Endothelial cell (in vitro differentiated cells): Measurements from ENCODE around the gene CLPTM1L. TPM values are rescaled to one million over a fixed set of nuclear protein-coding genes. Genes with fewer than 3 reads are reported as not detected.

Source experiments
- DNase-seq: peaks from one replicate; pipeline ENCODE4 v3.0.0; 2021; ENCODE audit warnings: low spot score
- H3K27ac Mint-ChIP-seq: one replicate; pipeline ENCODE4 v1.8.0; 2021; ENCODE audit warnings: mixed read lengths, inconsistent platforms; ENCODE audit not compliant: unreplicated experiment
- H3K27me3 Mint-ChIP-seq: one replicate; pipeline ENCODE4 v1.8.0; 2021; ENCODE audit warnings: mild to moderate bottlenecking, moderate library complexity, mixed read lengths, inconsistent platforms; ENCODE audit not compliant: unreplicated experiment
- H3K36me3 Mint-ChIP-seq: one replicate; pipeline ENCODE4 v1.8.0; 2021; ENCODE audit warnings: mild to moderate bottlenecking, low read depth, mixed read lengths, inconsistent platforms; ENCODE audit not compliant: unreplicated experiment
- H3K4me1 Mint-ChIP-seq: one replicate; pipeline ENCODE4 v1.8.0; 2021; ENCODE audit warnings: mild to moderate bottlenecking, mixed read lengths, inconsistent platforms; ENCODE audit not compliant: unreplicated experiment
- H3K4me3 Mint-ChIP-seq: one replicate; pipeline ENCODE4 v1.8.0; 2021; ENCODE audit warnings: mild to moderate bottlenecking, mixed read lengths, inconsistent platforms; ENCODE audit not compliant: unreplicated experiment
- H3K9me3 Mint-ChIP-seq: one replicate; pipeline ENCODE4 v1.8.0; 2021; ENCODE audit warnings: mixed read lengths, inconsistent platforms; ENCODE audit not compliant: unreplicated experiment
- long read RNA-seq: library from polyadenylated mRNA; unstranded; transcript quantifications from one replicate; pipeline ENCODE4 v2.0.0, GENCODE V29; 2020; ENCODE audit not compliant: unreplicated experiment
- total RNA-seq: library from RNA; stranded (reverse); fragmentation: NEBNext Ultra II Directional; extraction: Animal tissue kit (Norgen Biotek cat#: 25700); gene quantifications from one replicate; pipeline ENCODE4 v1.2.1, GENCODE V29; 2021; ENCODE audit not compliant: unreplicated experiment
- TF ChIP-seq, protein P1 (sequence below): fragments of 200-600 bp; sonication (generic); IDR thresholded peaks from one replicate; pipeline ENCODE4 v1.5.0; 2021; ENCODE audit warnings: antibody characterized with exemption; ENCODE audit not compliant: unreplicated experiment

CLPTM1L gene, protein sequence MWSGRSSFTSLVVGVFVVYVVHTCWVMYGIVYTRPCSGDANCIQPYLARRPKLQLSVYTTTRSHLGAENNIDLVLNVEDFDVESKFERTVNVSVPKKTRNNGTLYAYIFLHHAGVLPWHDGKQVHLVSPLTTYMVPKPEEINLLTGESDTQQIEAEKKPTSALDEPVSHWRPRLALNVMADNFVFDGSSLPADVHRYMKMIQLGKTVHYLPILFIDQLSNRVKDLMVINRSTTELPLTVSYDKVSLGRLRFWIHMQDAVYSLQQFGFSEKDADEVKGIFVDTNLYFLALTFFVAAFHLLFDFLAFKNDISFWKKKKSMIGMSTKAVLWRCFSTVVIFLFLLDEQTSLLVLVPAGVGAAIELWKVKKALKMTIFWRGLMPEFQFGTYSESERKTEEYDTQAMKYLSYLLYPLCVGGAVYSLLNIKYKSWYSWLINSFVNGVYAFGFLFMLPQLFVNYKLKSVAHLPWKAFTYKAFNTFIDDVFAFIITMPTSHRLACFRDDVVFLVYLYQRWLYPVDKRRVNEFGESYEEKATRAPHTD
- 86.6 TPM for total RNA-seq
- long read RNA-seq, partial matches to known transcripts = 6 of 6 reads
- long read RNA-seq, other reads (novel, unspliced or antisense) = 0 of 6 reads

DNA sequence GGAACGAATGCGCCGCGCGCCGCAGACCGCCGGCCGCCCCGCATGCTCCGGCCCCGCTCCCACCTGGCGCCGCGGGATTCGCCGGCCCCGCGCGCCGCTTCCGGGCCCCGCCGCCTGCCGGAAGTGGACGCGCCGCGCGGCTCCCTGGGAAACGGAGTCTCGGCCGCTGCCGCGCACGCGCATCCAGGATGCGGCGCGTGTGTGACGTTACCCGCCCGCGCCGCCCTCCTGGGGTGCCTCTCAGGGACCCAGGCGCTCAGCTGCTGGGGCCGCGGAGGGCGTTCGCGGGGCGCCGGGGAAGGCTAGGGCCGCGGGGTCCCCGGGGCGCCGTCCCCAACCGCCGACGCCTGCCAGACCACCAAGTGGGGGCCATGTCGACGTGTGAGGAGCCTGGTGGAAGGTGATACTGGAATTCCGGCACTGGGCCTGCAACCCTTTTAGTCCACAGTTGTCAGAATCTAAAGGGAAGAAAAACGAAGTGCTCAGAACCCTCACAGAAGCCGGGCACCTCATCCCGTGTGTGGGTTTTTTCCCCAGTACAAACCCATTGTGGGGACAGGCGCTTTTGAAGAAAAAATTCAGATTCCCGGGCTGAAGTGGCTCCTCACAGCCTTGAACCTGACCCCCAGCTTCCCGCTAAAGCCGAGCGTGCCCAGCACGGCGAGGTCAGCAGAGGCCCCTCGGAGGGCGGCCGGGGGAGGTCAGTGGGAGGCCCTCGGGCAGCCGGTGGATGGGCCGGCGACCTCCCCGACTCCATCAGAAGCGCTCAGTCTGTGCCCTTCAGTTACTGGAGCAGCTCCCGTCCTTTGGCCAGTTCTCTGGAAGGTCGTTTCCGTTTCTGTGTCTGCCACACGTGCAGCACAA lies at the start of gene CLPTM1L:
CLPTM1L (minus strand) TSS at position 125 of the 864 bp plus-strand sequence. CDS start 258 bp downstream, outside the sequence.
- Mint-ChIP-seq H3K4me1 (peaks cover 19% of the 10 kb centered on the region), H3K27ac (peak within 1 kb of the TSS; percentile 93), H3K36me3 (peaks cover 15% of the 10 kb centered on the region), H3K4me3 (peak within 1 kb of the TSS; percentile 96), H3K9me3 (no peaks in the 10 kb centered on the region), H3K27me3 (peaks cover 11% of the 10 kb centered on the region)
- TF ChIP-seq, protein P1, sequence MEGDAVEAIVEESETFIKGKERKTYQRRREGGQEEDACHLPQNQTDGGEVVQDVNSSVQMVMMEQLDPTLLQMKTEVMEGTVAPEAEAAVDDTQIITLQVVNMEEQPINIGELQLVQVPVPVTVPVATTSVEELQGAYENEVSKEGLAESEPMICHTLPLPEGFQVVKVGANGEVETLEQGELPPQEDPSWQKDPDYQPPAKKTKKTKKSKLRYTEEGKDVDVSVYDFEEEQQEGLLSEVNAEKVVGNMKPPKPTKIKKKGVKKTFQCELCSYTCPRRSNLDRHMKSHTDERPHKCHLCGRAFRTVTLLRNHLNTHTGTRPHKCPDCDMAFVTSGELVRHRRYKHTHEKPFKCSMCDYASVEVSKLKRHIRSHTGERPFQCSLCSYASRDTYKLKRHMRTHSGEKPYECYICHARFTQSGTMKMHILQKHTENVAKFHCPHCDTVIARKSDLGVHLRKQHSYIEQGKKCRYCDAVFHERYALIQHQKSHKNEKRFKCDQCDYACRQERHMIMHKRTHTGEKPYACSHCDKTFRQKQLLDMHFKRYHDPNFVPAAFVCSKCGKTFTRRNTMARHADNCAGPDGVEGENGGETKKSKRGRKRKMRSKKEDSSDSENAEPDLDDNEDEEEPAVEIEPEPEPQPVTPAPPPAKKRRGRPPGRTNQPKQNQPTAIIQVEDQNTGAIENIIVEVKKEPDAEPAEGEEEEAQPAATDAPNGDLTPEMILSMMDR = no peak
- DNase-seq = peak; percentile 86

DNA sequence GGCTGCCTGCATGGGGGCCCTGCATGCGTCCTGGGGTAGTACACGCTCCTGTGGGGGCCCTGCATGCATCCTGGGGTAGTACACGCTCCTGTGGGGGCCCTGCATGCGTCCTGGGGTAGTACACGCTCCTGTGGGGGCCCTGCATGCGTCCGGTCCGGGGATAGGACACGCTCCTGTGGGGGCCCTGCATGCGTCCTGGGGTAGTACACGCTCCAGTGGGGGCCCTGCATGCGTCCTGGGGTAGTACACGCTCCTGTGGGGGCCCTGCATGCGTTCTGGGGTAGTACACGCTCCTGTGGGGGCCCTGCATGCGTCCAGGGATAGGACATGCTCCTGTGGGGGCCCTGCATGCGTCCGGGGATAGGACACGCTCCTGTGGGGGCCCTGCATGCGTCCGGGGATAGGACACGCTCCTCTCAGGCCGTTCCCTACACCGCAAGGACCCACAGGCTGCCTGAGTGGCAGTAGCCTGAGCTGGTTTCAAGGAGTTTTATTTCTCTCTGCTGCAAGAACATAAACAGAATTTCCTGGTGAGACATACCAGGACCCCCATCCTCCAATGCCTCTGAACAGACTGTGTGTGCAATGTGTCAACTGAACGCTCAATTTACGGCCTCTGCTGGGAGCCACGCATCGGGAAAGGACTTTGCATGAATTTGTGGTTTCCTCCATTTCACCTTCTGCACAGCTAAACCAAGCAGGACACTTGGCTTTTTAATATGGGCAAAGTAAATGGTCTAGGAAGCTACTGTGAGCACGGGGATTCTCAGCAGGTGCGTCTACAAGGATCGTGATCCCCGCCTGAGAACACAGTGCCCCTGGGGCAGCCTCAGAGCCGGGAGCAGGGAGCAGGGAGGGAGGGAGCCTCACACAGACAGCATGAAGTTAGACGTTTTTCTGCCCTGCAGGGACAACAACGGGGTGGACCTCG lies 48.9 kb upstream of the CLPTM1L start:
- Mint-ChIP-seq H3K4me3 (no peak overlapping the region), H3K36me3 (no peaks in the 10 kb centered on the region), H3K27ac (peak overlapping the region; percentile 22), H3K9me3 (no peaks in the 10 kb centered on the region), H3K4me1 (no peaks in the 10 kb centered on the region), H3K27me3 (peaks cover 9% of the 10 kb centered on the region)
- TF ChIP-seq, protein P1 = no peak
- DNase-seq = no peak

DNA sequence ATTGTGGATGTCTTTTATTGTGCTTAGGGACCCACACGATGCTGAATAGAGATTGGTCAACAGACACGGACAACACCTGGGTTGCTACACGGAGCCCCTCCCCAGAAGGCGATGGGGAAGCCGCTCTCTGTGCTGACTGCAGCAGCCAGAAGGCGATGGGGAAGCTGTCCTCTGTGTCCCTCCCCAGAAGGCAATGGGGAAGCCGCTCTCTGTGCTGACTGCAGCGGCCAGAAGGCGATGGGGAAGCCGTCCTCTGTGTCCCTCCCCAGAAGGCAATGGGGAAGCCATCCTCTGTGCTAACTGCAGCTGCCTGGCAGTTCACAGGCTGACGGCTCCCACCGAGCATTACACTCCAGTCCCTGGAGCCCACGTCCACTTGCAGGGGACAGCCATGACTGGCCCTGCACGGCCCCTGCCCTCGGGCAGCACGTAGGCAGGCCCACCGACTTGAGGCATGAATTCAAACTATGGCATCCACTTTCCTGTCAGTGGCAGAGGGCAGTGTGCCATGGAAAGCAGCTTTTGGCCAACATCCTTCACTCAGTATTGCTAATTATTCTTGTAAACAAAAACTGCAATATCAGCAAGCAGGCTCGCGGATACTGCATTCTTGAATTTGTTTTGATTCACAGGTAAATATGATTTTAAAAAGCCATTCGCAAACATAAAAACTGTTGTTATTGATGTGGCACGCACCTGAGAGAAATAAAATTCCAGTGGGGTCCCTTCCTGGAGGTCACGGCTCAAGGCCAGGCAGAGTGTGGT lies 48.1 kb upstream of the CLPTM1L start:
- no peak for DNase-seq
- no peaks in the 10 kb centered on the region for H3K36me3 Mint-ChIP-seq
- no peaks in the 10 kb centered on the region for H3K4me1 Mint-ChIP-seq
- H3K4me3 Mint-ChIP-seq = no peak overlapping the region
- TF ChIP-seq, protein P1 = no peak
- H3K9me3 Mint-ChIP-seq = no peaks in the 10 kb centered on the region
- H3K27me3 Mint-ChIP-seq = peaks cover 16% of the 10 kb centered on the region
- H3K27ac Mint-ChIP-seq = no peak overlapping the region

DNA sequence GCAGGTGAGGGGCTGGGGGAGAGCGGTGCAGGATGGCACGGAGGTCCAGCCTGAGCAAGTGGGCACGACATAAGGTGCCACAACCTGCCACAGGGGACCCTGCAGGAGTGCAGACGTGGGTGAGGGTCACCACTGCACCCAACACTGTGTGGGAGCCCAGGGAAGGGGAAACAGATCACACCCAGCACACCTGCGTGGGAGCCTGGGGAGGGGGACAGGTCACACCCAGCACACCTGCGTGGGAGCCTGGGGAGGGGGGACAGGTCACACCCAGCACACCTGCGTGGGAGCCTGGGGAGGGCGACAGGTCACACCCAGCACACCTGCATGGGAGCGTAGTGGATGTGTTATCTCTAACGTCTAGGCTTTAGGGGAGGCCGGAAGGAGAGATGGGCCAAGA lies 47.4 kb upstream of the CLPTM1L start:
- Mint-ChIP-seq H3K36me3 (peaks cover 3% of the 10 kb centered on the region), H3K9me3 (no peaks in the 10 kb centered on the region), H3K27ac (no peak overlapping the region), H3K27me3 (peaks cover 16% of the 10 kb centered on the region), H3K4me3 (no peak overlapping the region), H3K4me1 (no peaks in the 10 kb centered on the region)
- TF ChIP-seq, protein P1 = no peak
- no peak for DNase-seq
